Activated CD4-positive, alpha-beta T cell treated with anti-CD3 and anti-CD28 coated beads, Interleukin-2, amount 10 ng/mL, durations not matched to agents 7 days and 5 days (primary cell): Measurements from ENCODE around the gene SLC38A3. TPM values are rescaled to one million over a fixed set of nuclear protein-coding genes. Genes with fewer than 3 reads are reported as not detected.

ENCODE experiments used
- CTCF ChIA-PET: fragments of 350-600 bp; sonication (Branson Sonifier 250); formaldehyde crosslinking; loops from one replicate; lab custom pipeline; 2021; ENCODE audit warnings: antibody characterized with exemption; lab: Charles Lee
- POLR2A ChIA-PET: fragments of 350-600 bp; sonication (Branson Sonifier 250); formaldehyde crosslinking; loops from one replicate; lab custom pipeline; 2021; ENCODE audit warnings: antibody characterized with exemption; lab: Charles Lee
- DNase-seq: peaks from one replicate; pipeline ENCODE4 v3.0.0-alpha.2; 2020
- H3K27ac Mint-ChIP-seq: one replicate; pipeline ENCODE4 v1.8.0; 2021; ENCODE audit warnings: mild to moderate bottlenecking, moderate library complexity, mixed read lengths
- H3K27me3 Mint-ChIP-seq: one replicate; pipeline ENCODE4 v1.8.0; 2021; ENCODE audit warnings: mixed read lengths
- H3K36me3 Mint-ChIP-seq: one replicate; pipeline ENCODE4 v1.8.0; 2021; ENCODE audit warnings: low read depth, mixed read lengths
- H3K4me1 Mint-ChIP-seq: one replicate; pipeline ENCODE4 v1.8.0; 2021; ENCODE audit warnings: mixed read lengths
- H3K4me3 Mint-ChIP-seq: one replicate; pipeline ENCODE4 v1.8.0; 2021; ENCODE audit warnings: mild to moderate bottlenecking, moderate library complexity, mixed read lengths
- H3K9me3 Mint-ChIP-seq: one replicate; pipeline ENCODE4 v1.8.0; 2021; ENCODE audit warnings: mixed read lengths
- total RNA-seq, 2 experiments: library from RNA; stranded (reverse); gene quantifications; one replicate each; pipeline ENCODE4 v1.2.3, GENCODE V29; 2021

The SLC38A3 gene
- not detected for total RNA-seq

DNA sequence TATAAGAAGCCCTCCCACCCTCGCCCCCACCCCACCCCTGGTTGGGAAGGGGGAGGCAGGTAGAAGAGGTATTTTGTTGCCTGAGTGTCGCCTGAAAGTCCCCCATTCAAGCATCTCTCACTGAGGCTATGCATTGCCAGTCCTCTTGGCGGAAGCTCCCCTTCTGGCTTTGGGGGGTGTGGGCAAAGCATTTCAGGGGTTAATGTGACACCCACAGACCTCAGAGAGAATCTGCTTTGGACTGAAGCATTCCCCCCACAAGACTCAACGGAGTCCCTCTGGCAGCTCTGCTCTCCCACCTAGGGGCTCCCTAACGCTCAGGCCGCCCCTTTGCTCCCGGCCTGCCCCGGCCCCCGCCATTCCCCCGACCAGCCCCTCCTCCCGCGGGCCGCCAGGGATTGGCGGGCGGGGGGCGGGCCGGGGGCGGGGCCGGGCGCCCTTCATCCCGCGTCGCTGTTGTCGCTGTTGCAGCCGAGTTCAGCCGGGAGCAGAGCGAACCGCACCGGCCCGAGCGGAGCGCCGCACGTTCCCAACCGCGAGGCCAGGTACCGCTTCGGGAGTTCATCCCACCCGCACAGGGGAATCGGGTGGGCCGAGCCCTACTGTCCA lies at the start of gene SLC38A3:
Gene SLC38A3, plus strand, starts transcription at position 468 of the 609 bp plus-strand sequence. CDS start 8,929 bp downstream, outside the sequence.
- Mint-ChIP-seq H3K27me3 (peaks cover 48% of the 10 kb centered on the region), H3K4me1 (peaks cover 2% of the 10 kb centered on the region), H3K36me3 (no peaks in the 10 kb centered on the region), H3K9me3 (no peaks in the 10 kb centered on the region), H3K4me3 (no peak within 1 kb of the TSS), H3K27ac (no peak within 1 kb of the TSS)
- ChIA-PET POLR2A (no interaction called here), CTCF (interaction anchor here (1.3 to 3.8 kb wide), 4 partner anchors 11 to 31 kb away, joined by 4 to 22 read pairs (median 4); partner anchors contain the start of genes GNAI2 and GNAT1)
- no peak for DNase-seq

DNA sequence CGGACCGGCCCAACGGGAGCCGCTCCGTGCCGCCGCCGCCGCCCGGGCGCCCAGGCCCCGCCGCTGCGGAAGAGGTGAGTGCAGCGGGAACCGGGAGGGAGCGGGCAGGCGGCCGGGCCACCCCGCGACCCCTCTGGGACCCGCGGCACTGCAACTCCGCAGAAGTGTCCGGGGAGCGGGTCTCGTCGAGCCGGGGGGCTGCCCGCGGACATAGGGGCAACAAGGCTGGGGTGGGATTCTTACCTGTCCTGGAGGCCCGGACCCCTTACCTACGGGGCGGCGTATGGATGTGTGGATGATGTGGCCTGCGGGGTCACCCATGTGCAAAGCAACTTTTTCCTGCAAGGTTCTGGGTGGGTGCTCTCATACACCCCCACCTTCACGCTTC lies 49.6 kb upstream of the SLC38A3 start:
- Mint-ChIP-seq H3K4me3 (peak overlapping the region; percentile 69), H3K27me3 (peaks cover 42% of the 10 kb centered on the region), H3K9me3 (no peaks in the 10 kb centered on the region), H3K36me3 (no peaks in the 10 kb centered on the region), H3K4me1 (peaks cover 11% of the 10 kb centered on the region), H3K27ac (no peak overlapping the region)
- CTCF ChIA-PET, result no interaction called here
- DNase-seq, result no peak
- POLR2A ChIA-PET, result no interaction called here

DNA sequence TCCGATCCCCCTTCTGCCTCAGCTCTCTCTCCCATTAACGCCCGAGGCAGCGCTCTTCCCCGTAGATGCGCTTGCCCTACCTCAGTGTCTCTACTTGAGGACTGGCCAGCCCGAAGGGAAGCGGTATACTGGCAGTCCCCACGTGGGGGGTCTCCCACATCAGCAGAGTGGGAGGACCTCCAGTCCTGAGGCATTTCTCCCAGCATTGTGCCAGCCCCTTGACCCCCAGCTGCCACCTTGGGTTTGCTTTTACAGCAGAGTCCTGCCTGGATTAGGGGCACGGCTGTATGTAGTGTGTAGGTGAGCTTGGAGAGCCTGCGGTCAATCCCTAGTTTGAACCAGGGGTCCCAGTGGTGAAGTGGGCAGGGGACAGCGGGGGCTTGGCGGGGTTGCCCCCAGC lies 49.2 kb upstream of the SLC38A3 start:
- POLR2A ChIA-PET, result no interaction called here
- no peak for DNase-seq
- no peaks in the 10 kb centered on the region for H3K9me3 Mint-ChIP-seq
- H3K36me3 Mint-ChIP-seq, result no peaks in the 10 kb centered on the region
- H3K27me3 Mint-ChIP-seq, result peaks cover 42% of the 10 kb centered on the region
- CTCF ChIA-PET, result interaction anchor here (0.6 to 1.4 kb wide), 6 partner anchors 14 to 137 kb away, joined by 3 to 4 read pairs (median 3); partner anchors contain the start of gene IFRD2
- peaks cover 11% of the 10 kb centered on the region for H3K4me1 Mint-ChIP-seq
- peak overlapping the region; percentile 55 for H3K27ac Mint-ChIP-seq
- peak overlapping the region; percentile 69 for H3K4me3 Mint-ChIP-seq

DNA sequence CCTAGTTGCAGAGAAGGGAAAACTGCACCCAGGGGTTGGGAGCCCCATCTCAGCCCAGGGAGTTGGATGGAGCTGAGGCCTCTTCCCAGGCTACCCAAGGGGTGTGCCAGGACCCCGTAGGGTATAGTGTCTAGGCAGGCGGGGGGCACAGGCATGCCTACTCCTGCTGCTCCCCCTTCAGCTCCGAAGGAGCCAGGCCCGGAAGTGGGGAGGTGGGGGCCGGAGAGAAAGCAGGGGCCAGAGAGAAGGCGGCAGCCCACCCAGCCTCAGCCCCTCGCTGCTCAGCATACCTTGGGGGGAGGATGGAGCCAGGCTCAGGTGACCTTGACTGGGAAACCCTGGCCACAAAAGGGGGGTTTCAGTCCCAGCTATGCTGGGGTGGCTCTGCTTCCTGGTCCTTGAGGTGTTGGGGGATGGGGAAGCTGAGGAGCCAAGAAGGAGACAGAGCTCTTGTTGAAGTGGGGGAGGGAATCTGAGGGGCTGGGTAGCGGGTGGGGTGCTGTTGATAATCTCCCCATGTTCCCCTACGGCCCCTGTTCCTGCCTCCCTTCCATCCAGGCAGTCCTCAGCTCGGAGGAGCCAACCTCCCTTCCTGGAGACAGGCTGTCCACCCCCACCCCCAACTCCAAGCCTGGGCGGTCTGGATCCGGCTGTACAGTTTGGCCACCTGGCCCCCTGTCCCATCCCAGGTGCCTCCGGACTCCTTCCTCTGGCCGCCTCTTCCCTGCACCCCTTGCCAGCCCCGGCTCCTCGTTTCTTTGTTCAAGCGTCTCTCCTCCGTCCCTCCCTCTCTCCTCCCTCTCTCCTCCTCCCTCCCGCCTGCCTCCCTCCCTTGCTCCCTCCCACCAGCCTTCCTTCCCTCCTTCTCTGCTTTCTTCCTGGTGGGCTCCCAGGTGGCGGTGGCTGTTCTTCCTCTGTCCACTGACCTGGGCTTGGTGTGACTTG lies 48.2 kb upstream of the SLC38A3 start:
- ChIA-PET POLR2A (no interaction called here), CTCF (interaction anchor here (0.6 to 2.2 kb wide), 7 partner anchors 13 to 136 kb away, joined by 3 to 6 read pairs (median 3); partner anchors contain the start of gene IFRD2)
- Mint-ChIP-seq H3K36me3 (no peaks in the 10 kb centered on the region), H3K27me3 (peaks cover 42% of the 10 kb centered on the region), H3K9me3 (no peaks in the 10 kb centered on the region), H3K27ac (no peak overlapping the region), H3K4me3 (no peak overlapping the region), H3K4me1 (peaks cover 11% of the 10 kb centered on the region)
- no peak for DNase-seq

DNA sequence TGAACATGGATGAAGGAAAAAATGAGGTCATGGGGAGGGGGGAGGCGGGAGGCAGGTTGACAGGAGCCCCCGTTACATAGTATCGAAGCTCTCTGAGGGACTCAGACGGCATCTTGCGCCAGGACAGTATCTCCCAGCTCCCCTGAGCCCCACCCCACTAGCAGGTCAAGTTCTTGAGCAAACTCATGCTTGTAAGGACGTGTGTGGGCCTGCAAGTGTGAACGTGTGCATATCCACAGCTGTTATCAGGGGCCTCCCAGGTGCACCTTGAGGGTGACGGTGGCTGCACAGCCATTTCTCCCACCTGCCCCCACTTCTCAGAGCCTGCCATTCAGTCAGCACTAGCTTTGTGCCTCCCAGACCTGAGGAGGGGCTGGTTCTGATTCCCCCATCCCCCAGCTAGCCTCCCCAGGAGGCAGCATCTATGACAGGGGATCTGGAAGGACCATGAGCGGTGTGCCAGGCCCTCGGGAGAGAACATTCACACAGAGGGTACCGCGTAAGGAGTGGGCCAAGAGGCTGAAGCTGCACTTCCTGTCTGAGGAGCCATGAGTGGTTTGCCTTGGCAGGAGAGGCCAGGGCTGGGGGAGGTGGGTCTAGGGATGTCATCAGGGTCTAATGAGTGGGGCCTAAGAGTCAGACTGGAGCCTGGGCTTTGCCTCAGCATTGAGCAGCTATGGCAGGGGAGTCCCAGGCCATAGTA lies 47.1 kb upstream of the SLC38A3 start:
- peaks cover 11% of the 10 kb centered on the region for H3K4me1 Mint-ChIP-seq
- CTCF ChIA-PET, result interaction anchor here (2.2 kb wide), 1 partner anchor 69 kb away, joined by 6 read pairs; no protein-coding TSS in a partner anchor

DNA sequence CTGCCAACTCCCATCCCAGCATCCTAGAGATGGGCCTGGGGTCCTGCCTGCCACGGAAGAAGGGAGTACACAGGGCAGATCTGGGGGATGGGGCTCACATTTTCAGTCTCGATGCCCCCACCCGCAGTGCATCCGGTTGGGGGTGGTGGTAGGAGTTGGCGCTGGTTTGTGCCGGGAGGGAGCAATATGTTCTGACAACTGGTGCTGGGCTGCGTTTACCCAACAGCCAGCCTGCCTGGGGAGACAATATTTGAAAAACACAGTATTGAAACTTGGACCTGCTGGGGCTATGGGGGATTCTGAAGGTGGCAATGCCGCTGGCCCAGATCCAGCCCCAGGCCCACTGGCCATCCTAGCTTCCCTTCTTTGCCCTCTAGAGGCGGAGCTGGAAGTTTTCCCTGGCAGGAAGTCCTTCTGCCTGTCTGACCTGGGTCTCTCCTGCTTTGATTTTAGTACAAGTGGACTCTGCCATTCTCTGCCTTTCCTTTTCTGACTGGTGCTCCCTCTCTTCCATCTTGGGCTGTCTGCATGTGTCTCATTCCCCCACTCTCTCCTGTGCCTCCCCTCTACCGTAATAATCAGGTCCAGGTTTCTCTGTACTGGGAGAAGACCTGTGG lies 46.4 kb upstream of the SLC38A3 start:
- no peak for DNase-seq
- ChIA-PET POLR2A (no interaction called here), CTCF (interaction anchor here (2.2 kb wide), 1 partner anchor 68 kb away, joined by 6 read pairs; no protein-coding TSS in a partner anchor)
- Mint-ChIP-seq H3K27me3 (peaks cover 31% of the 10 kb centered on the region), H3K36me3 (no peaks in the 10 kb centered on the region), H3K9me3 (no peaks in the 10 kb centered on the region), H3K4me3 (no peak overlapping the region), H3K27ac (no peak overlapping the region), H3K4me1 (peaks cover 9% of the 10 kb centered on the region)

More for the DNA sequence above, 47.1 kb upstream of the SLC38A3 start:
- POLR2A ChIA-PET, result no interaction called here
- no peaks in the 10 kb centered on the region for H3K36me3 Mint-ChIP-seq
- peaks cover 37% of the 10 kb centered on the region for H3K27me3 Mint-ChIP-seq
- no peaks in the 10 kb centered on the region for H3K9me3 Mint-ChIP-seq
- no peak for DNase-seq
- no peak overlapping the region for H3K4me3 Mint-ChIP-seq
- no peak overlapping the region for H3K27ac Mint-ChIP-seq

DNA sequence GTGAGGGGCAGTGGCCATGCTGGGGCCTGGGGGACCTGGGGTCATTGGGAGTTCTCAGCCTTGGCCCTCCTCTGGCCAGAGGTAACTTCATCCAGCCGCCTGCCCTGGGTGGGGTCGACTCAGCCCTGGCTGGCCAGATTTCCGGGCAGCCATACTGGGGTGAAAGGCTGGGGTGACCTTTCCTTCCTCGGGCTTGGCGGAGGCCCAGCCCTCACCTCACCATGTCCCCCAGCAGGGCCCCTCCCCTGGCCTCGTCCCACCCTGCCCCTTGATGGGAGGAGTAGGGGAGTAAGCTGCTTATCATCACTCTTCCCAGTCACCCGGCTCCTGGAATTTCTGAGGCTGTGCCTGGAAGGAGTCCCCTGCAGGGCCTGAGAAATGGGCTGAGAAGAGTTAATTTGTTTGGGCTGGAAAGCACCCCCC lies 44.5 kb upstream of the SLC38A3 start:
- POLR2A ChIA-PET, result no interaction called here
- H3K4me1 Mint-ChIP-seq, result peaks cover 3% of the 10 kb centered on the region
- CTCF ChIA-PET, result no interaction called here
- H3K27me3 Mint-ChIP-seq, result peaks cover 23% of the 10 kb centered on the region
- no peak overlapping the region for H3K27ac Mint-ChIP-seq
- no peaks in the 10 kb centered on the region for H3K36me3 Mint-ChIP-seq
- no peak overlapping the region for H3K4me3 Mint-ChIP-seq
- DNase-seq, result no peak
- no peaks in the 10 kb centered on the region for H3K9me3 Mint-ChIP-seq

DNA sequence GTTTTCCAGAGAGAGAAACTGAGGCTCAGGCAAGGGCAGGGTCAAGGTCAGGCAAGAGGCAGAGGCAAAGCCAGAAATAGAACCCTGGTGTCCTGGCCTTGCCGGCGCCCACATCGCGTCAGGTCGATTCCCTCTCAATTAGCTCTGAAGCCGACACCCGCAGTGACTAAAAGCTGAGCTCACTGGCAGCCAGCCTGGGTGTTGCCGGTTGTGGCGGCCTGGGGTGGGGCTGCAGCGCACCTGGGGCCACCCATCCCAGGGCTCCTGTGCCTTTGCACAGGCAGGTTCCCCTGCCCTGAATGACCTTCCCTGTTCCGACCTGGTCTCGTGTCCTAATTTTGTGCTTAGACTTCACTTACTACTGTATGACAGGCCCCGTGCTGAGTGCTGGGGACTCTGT lies 43.8 kb upstream of the SLC38A3 start:
- no peak for DNase-seq
- no peaks in the 10 kb centered on the region for H3K9me3 Mint-ChIP-seq
- no peak overlapping the region for H3K27ac Mint-ChIP-seq
- H3K4me1 Mint-ChIP-seq, result no peaks in the 10 kb centered on the region
- CTCF ChIA-PET, result no interaction called here
- H3K36me3 Mint-ChIP-seq, result no peaks in the 10 kb centered on the region
- peaks cover 15% of the 10 kb centered on the region for H3K27me3 Mint-ChIP-seq
- POLR2A ChIA-PET, result no interaction called here
- H3K4me3 Mint-ChIP-seq, result no peak overlapping the region

DNA sequence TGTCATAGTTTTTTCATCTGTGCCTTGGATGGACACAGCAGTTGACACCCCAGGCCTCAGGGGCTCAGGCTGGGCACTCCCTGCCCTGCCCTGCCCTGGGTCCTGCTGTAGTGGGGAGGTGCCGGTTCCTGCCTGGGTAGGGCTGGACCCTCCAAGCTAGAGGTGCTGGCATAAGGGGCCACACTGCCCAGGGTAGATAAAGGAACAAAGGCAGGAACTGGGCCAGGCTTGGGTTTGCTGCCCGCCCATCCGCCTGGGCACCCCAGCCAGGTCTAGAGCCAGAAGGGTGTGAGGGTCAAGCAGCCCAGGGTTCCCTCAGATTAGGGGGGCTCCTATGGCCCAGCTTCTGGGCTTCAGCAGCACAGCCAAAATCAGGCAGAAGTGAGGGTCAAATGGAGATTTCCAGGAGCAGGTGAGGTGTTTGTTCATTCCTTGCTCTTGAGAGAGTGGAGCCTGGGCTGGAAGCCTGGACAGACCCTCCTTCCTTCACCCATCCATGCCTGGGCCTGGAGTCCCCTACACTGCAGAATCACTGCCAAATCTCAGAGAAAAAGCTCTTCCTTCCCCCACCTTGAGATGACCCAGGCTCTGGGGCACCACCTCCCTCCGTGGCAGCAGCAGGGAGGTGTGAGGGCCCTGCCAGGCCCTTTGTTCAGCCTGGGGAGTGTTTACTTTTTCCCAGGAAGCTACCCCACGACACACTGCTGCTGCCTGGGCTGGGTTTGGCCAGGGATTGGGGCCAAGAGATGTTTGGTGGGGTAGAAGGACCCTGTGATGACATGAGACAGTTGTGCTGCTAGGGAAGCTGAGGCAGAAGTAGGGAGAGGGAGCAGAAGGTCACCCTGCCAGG lies 42.8 kb upstream of the SLC38A3 start:
- H3K27ac Mint-ChIP-seq, result no peak overlapping the region

DNA sequence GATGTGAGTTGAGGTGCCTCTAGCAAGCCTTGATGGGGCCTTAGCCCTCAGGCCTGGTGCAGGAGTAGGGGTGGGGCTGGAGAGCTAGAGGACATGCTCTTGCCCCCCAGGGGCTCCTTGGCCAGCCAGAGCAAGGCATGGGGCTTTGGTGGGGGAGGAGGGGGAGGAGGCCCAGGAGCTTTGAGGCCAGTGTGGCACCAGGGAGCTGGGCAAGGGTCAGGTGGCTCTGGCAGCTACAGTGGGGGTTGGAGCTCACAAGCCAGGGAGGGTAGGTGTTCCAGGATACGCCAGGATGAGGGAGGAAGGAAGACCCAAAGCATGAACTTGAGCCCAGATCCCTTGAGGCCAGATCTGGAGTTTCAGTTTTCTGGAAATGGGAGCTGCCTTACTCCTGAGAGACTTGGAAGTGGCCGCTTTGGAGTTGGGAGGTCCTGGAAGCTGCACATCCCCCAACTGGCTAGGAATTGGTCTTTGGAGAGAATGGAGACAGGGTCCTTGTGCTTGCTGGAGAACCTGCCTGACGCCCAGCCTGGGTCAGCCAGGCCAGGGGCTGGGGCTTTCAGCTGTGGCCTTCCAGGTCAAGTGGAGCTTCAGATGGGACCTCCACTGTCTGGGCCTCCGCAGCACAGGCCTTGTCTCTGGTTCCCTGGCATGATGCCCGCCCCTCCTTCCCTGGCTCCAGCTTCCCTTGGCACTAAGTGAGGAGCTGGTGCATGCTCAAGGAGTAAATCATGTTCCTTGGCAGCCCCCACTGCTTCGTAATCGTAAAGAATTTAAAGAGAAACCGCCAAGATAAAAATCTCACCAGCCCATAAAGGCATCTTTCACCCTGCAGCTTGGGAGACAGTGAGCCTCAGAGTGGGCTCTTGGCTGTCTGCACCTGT lies 41.3 kb upstream of the SLC38A3 start:
- Mint-ChIP-seq H3K36me3 (no peaks in the 10 kb centered on the region), H3K27ac (no peak overlapping the region), H3K27me3 (no peaks in the 10 kb centered on the region), H3K9me3 (no peaks in the 10 kb centered on the region), H3K4me1 (no peaks in the 10 kb centered on the region), H3K4me3 (no peak overlapping the region)
- POLR2A ChIA-PET, result no interaction called here
- DNase-seq, result no peak
- CTCF ChIA-PET, result interaction anchor here (0.6 to 1.8 kb wide), 4 partner anchors 13 to 250 kb away, joined by 3 to 5 read pairs (median 3); no protein-coding TSS in a partner anchor

More for the DNA sequence above, 42.8 kb upstream of the SLC38A3 start:
- Mint-ChIP-seq H3K9me3 (no peaks in the 10 kb centered on the region), H3K4me1 (no peaks in the 10 kb centered on the region), H3K36me3 (no peaks in the 10 kb centered on the region), H3K4me3 (no peak overlapping the region), H3K27me3 (peaks cover 12% of the 10 kb centered on the region)
- CTCF ChIA-PET, result interaction anchor here (0.6 to 1.8 kb wide), 2 partner anchors 32 to 110 kb away, joined by 3 to 5 read pairs; no protein-coding TSS in a partner anchor
- POLR2A ChIA-PET, result no interaction called here
- no peak for DNase-seq

DNA sequence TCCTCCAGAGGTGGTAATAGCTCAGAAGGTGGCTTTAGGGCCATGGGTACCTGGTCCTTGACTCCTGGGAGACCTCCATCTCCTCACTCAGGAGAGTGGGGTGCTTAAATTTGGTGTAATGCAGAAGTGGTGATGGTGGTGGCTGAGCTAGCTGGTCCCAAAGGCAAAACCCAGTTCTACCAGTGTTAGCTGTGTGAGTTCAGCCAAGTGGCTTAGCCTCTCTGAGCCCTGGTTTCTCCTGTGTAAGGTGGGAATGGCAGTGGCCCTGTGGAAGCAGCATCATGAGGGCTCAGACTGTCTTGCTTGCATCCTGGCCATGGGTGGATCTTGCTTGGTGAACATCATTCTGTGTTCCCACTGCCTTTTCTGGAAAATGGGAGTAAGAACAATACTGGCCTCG lies 40.6 kb upstream of the SLC38A3 start:
- no peak for DNase-seq
- H3K4me1 Mint-ChIP-seq, result no peaks in the 10 kb centered on the region
- no peaks in the 10 kb centered on the region for H3K27me3 Mint-ChIP-seq
- CTCF ChIA-PET, result interaction anchor here (1.4 kb wide), 2 partner anchors 14 to 41 kb away, joined by 3 read pairs; no protein-coding TSS in a partner anchor
- POLR2A ChIA-PET, result no interaction called here
- no peaks in the 10 kb centered on the region for H3K9me3 Mint-ChIP-seq
- H3K27ac Mint-ChIP-seq, result no peak overlapping the region
- no peaks in the 10 kb centered on the region for H3K36me3 Mint-ChIP-seq
- H3K4me3 Mint-ChIP-seq, result no peak overlapping the region
